Caki2 (cell line): ENCODE data around the gene VIL1. TPM values are rescaled to one million over a fixed set of nuclear protein-coding genes. Genes with fewer than 3 reads are reported as not detected.

ENCODE experiments used
- DNase-seq: peaks from one replicate; pipeline ENCODE4 v3.0.0-alpha.2; 2015; ENCODE audit warnings: low read depth
- in situ Hi-C: cut with HindIII; loops from 2 replicates; pipeline ENCODE4 v1.10.0; 2016; ENCODE audit warnings: low sequenced_read_pairs, low pct_unique_long_range_greater_than_20kb, mixed read lengths
- total RNA-seq: library from RNA; depleted of rRNA; stranded (reverse); fragments of >200 nt; shearing (Covaris generic); gene quantifications from 2 replicates; pipeline ENCODE4 v1.2.3, GENCODE V29; 2014; ENCODE audit warnings: low replicate concordance

The VIL1 gene
- total RNA-seq, 1 experiment from 2014 or later = not detected

DNA sequence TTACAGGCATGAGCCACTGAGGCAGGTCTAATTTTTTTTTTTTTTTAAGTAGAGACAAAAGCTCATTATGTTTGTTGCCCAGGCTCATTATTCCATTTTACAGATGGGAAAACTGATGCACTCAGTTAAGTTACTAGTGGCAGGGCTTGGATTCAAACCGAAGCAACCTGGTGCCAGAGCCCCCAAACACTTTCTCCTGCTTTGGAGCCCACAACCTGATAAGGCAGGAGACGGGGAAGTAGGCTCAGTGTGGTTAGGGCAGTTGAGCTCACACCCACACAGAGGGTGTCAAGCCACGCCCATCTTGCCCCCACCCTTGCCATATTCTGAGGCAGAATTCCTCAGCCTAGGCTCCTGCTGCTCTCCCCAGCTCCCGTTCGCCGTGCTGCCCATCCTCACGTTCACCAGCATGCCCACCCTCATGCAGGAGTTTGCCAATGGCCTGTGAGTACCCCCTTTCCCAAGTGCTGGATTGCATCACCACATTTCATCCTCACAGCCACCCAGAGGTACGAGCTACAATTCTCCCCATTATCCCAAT is 25.1 kb upstream of the VIL1 start:
- in situ Hi-C loops = no loop called here
- no peak for DNase-seq

- in situ Hi-C loops = no loop called here
- DNase-seq = no peak
These were observed 24.4 kb upstream of the VIL1 start for GRCh38 chr2:218394298-218395089.

- in situ Hi-C loops = no loop called here
- no peak for DNase-seq
These were observed 23.9 kb upstream of the VIL1 start for GRCh38 chr2:218395090-218395444.

DNA sequence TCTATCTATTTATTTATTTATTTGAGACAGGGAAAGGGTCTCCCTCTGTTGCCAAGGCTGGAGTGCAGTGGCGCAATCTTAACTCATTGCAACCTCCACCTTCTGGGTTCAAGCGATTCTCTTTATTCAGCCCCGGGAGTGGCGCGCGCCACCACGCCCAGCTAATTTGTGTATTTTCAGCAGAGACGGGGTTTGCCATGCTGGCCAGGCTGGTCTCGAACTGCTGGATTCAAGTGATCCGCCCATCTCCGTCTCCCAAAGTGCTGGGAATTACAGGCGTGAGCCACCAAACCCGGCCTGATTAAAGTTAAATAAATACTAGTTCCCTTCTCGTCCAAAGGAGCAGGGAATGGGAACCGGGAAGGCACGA is 23.5 kb upstream of the VIL1 start:
- no peak for DNase-seq
- in situ Hi-C loops = no loop called here

GRCh38 chr2:218395826-218396687 is 22.9 kb upstream of the VIL1 start:
- DNase-seq = peak; percentile 97
- in situ Hi-C loops = no loop called here

DNA sequence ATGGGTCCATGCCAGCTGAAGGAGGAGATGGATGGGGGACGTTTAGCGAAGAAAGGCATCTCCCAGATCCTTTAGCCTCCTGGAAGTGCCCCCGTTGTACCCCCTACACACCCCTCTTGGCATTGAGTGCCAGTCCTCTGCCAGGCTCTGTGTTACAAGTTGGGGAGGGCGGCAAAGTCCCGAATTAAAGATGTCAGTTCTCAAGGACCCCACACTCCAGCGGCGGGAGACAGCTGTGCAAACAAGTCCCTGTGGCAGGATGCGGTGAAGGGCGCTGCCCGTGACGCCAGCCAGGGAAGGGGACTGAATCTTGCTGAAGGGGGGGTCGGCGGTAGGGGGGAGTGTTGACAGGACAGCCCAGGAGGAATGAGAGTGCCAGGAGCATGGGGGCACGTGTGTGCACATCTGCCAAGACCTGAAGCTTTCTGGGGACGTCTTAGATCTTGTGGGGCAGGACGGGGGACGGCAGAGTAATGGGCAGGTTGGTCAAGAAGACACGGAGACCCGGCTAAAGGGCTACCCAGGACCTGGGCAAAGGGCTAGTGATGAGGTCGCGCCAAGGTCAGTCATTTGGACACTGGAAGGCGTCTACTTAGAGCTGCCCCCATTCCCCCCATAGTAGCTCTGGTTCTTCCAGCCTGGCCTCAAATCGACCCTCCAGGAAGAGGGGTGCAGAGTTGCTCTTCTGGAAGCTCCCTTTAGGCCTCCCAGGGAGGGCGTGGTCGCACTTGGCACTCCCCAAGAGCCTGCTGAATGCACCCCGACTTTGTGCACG is 22.0 kb upstream of the VIL1 start:
- in situ Hi-C loops = no loop called here
- DNase-seq = peak; percentile 74

DNA sequence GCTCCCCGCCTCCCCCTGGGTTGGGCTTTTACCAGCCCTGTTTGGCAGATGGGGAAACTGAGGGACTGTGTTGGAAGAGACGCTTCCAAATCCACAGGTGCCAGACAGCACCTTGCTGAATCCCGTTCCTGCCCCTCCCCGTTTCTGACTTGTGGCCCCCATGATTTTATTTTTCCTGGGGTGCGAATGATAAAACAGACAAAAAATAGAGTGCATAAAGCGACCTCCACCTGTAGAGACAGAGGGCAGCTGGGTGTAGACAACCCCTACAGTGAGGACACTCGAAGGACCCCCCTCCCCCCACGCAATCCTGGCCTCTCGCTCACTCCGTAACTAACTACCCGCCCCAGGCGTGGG is 21.5 kb upstream of the VIL1 start:
- no peak for DNase-seq
- in situ Hi-C loops = no loop called here

DNA sequence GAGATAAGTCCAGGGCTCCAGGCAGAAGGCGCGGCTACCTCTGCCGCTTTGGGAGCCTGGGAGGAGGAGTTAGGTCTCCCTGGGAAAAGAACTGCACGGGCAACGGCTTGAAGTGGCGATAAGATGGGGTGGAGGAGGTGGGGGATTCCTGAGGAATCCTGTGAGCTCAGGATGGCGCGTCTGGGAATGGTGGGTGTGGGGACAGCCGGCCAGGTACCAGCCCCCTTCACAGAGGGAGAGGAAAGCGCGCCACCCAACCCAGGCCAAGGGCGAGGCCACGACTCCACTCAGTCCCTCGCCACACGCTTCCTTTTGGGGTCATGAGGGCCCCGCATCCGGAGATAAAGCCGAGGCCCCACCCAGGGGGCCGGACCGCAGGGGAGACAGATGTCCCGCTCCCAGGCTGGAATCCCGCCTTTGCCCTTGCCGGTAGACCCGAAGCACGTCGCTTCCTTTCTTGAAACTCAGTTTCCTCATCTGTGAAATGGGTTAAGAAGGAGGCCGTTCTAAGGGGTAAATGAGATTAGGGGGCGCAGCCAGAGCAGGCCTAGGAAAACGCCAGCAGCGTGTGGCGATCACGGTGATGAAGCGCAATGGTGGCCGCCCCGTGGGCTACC is 21.0 kb upstream of the VIL1 start:
- DNase-seq = peak; percentile 96
- in situ Hi-C loops = no loop called here

DNA sequence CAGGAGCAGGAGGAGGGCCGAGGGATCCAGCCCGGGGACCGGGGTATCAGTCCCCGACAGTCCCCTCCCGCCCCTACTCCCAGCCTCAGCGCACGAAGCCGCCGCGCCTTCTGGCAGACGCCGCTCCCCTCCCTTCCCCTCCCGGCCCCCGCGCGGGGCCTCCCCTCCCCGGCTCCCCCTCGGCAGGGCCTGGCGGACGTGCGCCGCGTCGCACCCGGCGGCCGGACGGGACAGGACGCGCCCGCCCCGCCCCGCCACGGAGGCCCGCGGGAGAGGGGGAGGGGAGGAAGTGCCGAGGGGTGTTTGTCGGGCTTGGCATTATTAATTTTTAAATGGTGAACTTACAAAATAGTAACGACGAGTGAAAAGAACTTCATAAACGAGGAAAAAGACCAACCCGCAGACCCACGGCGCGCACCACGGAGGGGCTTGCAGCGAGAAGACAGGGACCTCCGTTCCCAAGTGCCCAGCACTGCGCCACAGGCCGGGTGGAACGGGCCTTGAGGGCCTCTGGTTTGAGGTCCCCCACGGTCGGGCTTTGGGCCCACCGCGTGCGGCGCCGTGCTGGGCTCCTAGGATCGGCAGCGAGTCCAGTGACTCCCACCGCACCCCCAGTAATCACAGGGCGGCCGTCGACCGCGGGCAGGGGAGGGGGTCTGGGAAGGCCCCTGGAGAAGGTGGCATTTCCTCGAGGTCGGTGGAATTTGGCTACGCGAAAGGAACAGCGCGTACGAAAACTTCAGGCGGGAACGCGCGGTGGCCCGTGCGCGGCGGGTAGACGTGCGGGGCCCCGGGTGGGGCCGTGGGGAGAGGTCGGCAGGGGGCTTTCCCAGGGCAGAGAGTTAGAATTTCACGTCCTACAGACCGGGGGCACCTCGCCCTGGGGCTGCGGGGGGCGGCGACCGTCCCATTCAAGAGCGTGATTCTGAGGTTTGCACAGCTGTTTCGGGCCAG is 20.2 kb upstream of the VIL1 start:
- no peak for DNase-seq
- in situ Hi-C loops = no loop called here

GRCh38 chr2:218399391-218400166 is 19.3 kb upstream of the VIL1 start, which contains the start of gene CTDSP1:
CTDSP1 (plus strand) TSS chr2:218399868; CDS start chr2:218400091, 223 bp downstream.
- DNase-seq = peak; percentile 97
- in situ Hi-C loops = no loop called here

- in situ Hi-C loops = no loop called here
- DNase-seq = no peak
These were observed 18.6 kb upstream of the VIL1 start for GRCh38 chr2:218400167-218400929.

DNA sequence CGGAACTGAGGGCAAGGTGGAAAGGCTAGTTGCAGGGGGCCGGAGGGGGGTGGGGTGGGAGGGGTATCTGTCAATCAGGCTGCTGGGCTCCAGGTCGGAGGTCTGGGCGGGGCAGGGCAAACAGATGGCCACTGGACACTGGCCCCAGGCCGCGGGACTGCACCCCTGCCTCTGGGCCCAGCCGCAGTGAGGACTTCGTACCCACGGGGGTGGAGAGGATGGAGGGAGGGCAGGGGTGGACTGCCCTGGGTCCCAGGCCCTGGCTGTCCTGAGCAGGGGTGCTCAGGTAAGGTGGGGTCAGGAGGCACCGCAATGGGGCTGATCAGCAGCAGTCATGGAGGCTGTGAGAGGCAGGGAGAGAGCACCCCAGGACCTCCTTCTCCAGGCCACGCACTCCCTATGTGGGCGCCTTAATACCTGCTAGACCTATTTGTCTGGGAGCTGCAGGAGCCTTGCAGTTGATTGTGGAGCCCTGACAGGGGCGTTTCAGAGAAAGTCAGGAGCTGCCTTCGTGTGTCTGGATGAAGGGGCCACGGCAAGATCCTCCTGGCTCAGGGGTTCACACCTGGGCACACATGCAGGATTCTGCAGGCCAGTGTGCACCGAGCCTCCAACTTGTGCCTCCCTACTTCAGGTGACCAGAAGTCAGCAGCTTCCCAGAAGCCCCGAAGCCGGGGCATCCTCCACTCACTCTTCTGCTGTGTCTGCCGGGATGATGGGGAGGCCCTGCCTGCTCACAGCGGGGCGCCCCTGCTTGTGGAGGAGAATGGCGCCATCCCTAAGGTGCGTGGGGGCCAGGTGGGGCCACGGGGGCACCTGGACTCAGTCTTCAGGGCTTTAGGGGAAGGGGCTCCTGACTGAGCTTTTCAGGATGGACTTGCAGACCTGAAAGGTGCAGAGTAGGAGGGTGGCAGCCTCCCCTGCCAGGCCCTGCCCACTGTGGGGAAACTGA is 17.7 kb upstream of the VIL1 start:
- in situ Hi-C loops = no loop called here
- no peak for DNase-seq

GRCh38 chr2:218401890-218402289 is 17.0 kb upstream of the VIL1 start:
- in situ Hi-C loops = no loop called here
- DNase-seq = no peak

DNA sequence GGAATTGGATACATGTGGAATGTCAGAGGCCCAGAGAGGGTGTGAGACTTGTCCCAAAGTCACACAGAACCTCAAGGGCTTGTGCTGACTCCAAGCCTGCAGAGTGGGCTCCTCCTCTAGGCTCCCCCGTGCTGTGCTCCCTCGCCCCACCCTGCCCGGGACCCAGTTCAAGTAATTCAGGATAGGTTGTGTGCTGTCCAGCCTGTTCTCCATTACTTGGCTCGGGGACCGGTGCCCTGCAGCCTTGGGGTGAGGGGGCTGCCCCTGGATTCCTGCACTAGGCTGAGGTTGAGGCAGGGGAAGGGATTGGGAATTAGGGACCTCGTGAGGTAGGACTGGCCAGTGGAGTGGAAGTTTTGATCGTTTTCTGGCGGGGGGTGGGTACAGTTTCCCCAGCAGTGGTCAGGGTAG is 16.4 kb upstream of the VIL1 start:
- no peak for DNase-seq
- in situ Hi-C loops = no loop called here

GRCh38 chr2:218402911-218403411 is 16.0 kb upstream of the VIL1 start:
- in situ Hi-C loops = no loop called here
- no peak for DNase-seq
